Tibial nerve (tissue), 4 donors: ENCODE data around the gene RGS6.

Experiments used
- CTCF ChIP-seq, 5 experiments: fragments of 200-600 bp in 3 of 5; fragments of 450-650 bp in 2 of 5; sonication (generic) in 3 of 5; IDR thresholded peaks; one replicate each; pipeline ENCODE4 v1.5.1; 2016 to 2019; ENCODE audit warnings: antibody characterized with exemption in 5 of 5, mild to moderate bottlenecking in 3 of 5, moderate library complexity in 2 of 5
- EP300 ChIP-seq, 2 donors: sonication (generic); formaldehyde crosslinking; IDR thresholded peaks; one replicate each; pipeline ENCODE4 v1.6.1; 2017; ENCODE audit warnings: antibody characterized with exemption in 2 of 2, mild to moderate bottlenecking in 1 of 2
- POLR2A ChIP-seq, 2 donors: fragments of 450-650 bp; IDR thresholded peaks; one replicate each; pipeline ENCODE4 v1.6.1; 2017; ENCODE audit warnings: antibody characterized with exemption in 2 of 2, mild to moderate bottlenecking in 2 of 2, moderate library complexity in 2 of 2

- no peak for TF ChIP-seq CTCF (IDR thresholded peaks at IDR 0.05)
- TF ChIP-seq POLR2A (IDR thresholded peaks at IDR 0.05): no peak
- TF ChIP-seq EP300 (IDR thresholded peaks at IDR 0.05): no peak
Measured at GRCh38 chr14:72588521-72588920, 656.3 kb downstream of the RGS6 start.
